Epithelial cell of prostate (primary cell): ENCODE measurements around the gene TMEM218.

Source experiments
- DNase-seq: peaks from one replicate; pipeline ENCODE4 v3.0.0-alpha.2; 2011; ENCODE audit warnings: low read depth, low spot score
- H3K27ac ChIP-seq: fragments of 450-650 bp; 2 replicates; pipeline ENCODE4 v1.5.1; 2017; ENCODE audit warnings: mild to moderate bottlenecking

TMEM218 gene

DNA sequence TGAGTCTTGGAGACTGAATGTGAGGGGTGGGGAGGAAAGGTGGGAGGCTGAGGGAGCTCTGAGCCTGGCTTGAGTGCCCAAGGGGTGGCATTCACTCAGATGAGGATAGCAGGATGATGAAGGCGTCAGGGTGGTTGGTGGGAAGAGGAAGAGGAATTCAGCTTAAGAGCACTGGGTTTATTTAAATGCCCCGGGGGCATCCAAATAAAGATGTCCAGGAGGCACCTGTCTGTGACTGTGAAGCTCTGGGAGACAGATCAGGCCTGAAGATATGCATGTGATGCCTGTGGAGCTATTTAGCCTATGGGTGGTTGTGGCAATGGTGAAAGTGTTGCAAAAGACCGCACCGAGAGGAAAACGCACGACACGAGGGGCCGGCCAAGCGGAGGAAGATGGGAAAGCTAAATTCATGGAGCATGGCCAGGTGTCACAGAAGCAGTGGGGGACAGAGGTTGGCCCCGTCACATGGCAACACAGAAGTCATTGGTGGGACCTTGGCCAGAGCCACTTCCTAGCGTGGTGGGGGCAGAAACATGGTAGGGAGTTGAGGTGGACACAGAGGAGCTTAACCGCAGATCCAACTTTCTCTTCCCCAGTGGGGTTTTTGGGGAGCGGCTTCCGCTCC, 32.8 kb downstream of the TMEM218 start:
- no peak for DNase-seq
- no peak overlapping the region for H3K27ac ChIP-seq

GRCh38 chr11:125078016-125078415, 33.4 kb downstream of the TMEM218 start:
- no peak for DNase-seq
- no peak overlapping the region for H3K27ac ChIP-seq

DNA sequence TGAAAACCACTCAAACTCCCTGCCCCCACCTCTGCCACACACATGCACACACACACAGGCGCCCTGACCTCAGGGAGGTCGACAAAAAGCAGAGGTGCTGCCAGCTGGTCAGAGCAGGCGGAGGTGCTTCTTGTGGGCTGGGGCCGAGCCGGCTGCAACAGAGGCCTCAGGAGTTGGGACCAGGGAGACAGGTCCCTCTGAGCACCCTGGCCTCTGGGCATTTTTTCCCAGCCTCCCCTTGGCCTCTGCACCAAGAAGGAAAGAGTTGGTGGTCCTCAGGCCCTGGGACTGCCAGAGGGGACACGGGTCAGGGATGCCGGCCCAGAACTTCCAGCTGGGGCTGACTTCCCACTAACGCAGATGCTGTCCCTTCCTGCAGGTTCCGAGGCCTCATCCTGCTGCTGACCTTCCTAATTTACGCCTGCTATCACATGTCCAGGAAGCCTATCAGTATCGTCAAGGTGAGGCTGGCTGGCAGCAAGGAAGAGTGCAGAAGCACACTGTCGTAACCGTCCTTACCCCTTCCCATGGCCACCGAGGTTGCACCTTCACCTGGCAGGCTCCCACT, 35.0 kb downstream of the TMEM218 start:
- no peak overlapping the region for H3K27ac ChIP-seq
- DNase-seq: no peak

DNA sequence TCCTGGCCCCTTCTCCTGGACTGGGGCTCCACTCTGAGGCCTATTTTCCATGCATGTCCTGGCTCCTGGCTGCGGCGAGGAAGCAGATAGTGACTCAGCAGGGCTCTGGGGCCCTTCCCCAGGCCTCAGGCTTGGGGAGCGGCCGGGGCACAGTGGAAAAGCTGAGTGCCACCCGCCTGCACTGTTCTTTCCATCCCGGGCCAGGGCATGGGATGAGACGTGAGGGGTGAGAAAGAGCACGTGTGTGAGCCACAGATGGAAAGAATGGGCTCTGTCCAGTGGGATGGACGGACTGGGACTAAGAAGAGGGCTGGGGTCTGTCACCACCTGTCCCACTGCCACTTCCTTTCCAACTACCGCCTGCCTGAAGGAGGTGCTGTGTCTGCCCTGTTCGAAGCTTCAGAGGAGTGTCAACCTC, 35.5 kb downstream of the TMEM218 start:
- no peak for DNase-seq
- peak overlapping the region; percentile 1 for H3K27ac ChIP-seq

DNA sequence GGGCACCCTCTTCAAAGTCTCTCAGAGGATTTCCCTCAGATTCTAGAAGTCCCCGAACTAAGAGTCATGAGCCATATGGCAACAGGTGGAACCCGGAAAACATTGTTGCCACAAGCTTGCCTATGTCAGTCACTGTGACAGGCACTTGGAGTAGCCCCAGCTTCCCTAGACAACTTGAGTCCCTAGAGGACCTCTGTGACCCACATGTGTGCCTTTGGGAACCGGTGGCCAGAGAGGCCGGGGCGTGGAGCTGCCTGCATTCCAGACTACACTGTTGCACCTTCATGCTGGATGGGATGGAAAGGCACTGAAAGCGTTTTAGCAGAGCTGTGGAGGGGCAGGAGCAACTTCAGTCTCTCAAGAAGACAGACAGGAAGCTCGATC, 36.2 kb downstream of the TMEM218 start:
- H3K27ac ChIP-seq: peak overlapping the region; percentile 1

DNA sequence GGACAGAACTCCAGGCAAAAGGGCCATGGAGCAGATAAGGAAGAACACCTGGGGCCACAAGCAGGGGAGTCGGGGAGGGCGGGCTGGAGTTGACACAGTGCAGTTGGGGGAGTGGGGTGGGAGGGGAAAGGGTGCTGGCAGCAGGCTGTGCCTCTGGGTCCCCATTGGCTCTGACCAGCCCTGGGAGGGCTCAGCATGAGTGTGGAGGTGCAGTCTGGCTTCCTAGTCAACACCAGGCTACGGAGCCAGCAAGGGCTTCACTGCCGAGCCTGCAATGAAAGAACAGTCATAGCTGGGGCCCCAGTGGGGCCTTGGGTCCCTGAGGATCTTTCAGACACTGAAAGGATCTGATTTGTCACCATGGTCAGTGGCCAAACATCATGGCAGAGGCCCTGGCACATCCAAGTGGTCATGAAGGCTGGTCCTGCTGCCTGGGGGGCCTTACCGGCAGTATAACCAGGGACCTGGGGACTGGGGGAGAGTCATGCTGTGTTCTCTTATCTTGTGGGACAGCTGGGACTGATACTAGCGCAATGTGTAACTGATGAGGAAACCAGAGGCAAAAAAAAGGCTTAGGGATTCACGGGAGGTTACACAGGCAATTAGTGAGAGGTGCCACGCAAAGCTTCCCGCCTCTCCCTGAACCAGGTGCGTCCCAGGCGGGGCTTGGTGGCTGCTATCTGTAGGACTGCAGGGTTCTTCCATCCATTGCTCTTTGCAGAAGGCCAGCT, 36.8 kb downstream of the TMEM218 start:
- DNase-seq: no peak

More for the DNA sequence above, 36.2 kb downstream of the TMEM218 start:
- no peak for DNase-seq

GRCh38 chr11:125073616-125074483, 37.6 kb downstream of the TMEM218 start:
- no peak overlapping the region for H3K27ac ChIP-seq
- DNase-seq: no peak

More for the DNA sequence above, 36.8 kb downstream of the TMEM218 start:
- no peak overlapping the region for H3K27ac ChIP-seq

GRCh38 chr11:125072961-125073590, 38.4 kb downstream of the TMEM218 start:
- DNase-seq: no peak
- no peak overlapping the region for H3K27ac ChIP-seq

DNA sequence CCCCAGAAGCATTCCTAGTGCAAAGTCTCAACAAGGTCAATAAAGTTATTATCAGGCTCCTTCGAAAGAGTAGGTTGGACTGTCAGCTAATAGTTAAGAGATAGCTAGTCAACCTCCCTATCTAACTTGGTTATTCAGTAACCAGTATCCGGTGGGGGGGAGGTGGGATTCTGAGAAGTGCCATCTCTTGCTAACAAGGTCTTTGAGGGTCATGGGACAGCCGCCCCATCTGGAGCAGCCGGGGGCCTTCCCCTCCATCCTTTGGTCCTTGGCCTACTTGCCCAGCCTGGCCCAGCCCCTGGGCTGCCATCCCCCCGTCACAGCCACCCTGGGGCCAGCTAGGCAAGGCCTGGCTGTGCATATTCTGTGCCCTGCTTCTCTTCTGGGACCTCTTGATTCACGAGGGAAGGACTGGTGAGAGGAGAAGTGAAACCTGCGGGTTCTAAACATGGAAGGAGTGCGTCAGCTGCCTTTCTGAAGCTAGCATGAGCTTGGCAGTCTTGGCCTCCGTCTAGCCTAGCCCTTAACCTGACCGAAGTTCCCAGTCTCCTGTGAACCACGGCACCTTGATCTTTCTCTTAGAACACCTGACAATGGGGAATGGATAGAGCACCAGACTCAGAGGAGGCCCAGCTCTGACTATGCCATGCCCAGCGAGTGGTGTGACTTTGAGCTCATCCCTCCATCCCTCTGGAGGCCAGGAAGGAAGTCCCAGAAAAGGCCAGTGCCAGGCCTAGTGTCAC, 39.0 kb downstream of the TMEM218 start:
- no peak overlapping the region for H3K27ac ChIP-seq

DNA sequence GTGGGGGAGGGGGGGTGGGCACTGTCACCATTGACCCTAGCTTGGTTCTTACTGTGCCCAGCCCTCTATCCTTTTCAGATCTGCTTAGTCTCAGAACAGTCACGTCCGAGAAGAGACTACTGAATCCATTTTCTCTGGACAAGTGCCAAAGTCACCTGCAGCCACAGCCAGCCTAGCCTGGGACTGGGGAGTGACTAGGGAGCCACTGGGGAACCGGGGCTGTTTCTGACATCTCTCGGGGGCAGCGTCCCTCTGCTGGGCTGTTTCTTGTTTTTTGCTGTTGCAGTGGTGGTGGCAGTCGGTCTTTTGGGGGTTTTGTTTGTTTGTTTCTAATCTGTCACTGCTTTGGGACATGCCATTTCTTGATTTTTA, 39.6 kb downstream of the TMEM218 start:
- H3K27ac ChIP-seq: no peak overlapping the region
- DNase-seq: no peak

More for the DNA sequence above, 39.0 kb downstream of the TMEM218 start:
- no peak for DNase-seq

DNA sequence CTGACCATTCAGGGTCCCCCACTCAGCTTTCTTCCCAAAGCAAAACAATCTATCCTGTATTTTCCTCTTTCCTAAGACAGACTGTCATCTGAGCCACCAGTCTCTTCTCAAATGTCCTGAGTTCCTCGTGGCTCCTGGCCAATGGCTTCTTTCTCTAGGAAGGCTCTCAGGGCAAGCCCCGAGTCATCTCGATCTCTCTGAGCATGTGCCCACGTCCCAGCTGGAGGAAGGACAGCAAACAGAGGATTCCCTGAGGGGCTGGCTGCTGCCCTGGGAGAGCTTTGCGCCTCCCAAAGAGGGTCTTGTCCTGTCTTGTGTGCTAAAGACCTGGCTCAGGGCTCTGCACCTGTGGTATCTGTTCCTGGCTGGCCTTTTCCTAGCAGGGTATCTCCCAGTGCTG, 40.0 kb downstream of the TMEM218 start:
- H3K27ac ChIP-seq: peak overlapping the region; percentile 78
- DNase-seq: no peak

- H3K27ac ChIP-seq: peak overlapping the region; percentile 78
- DNase-seq: peak; percentile 34
Observed at GRCh38 chr11:125070699-125071254, 40.6 kb downstream of the TMEM218 start.

- DNase-seq: no peak
- H3K27ac ChIP-seq: peak overlapping the region; percentile 78
Observed at GRCh38 chr11:125069796-125070195, 41.6 kb downstream of the TMEM218 start.

DNA sequence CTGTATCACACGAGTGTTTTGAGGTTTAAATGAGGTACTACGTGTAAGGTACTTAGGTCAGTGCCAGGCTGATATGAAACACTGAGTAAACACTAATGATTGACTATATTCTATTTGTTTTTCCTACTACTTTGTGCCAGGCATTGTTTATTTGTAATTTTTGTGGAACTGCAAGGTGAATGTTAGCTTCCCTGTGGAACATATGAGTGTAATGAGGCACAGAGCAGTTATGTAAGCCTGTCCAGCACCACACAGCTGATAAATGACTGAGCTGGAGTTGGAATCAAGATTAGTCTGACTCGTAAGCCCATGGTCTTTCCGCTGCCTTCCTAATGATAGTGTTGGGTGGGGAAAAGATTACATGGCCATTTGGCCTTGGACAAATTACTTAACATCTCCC, 42.4 kb downstream of the TMEM218 start:
- peak overlapping the region; percentile 78 for H3K27ac ChIP-seq
- no peak for DNase-seq

GRCh38 chr11:125068368-125068767, 43.1 kb downstream of the TMEM218 start:
- no peak for DNase-seq

GRCh38 chr11:125064070-125064469, 47.4 kb downstream of the TMEM218 start:
- no peak for DNase-seq
- no peak overlapping the region for H3K27ac ChIP-seq

More at GRCh38 chr11:125068368-125068767, 43.1 kb downstream of the TMEM218 start:
- no peak overlapping the region for H3K27ac ChIP-seq

GRCh38 chr11:125063429-125064043, 47.9 kb downstream of the TMEM218 start:
- peak overlapping the region; percentile 65 for H3K27ac ChIP-seq
- no peak for DNase-seq

DNA sequence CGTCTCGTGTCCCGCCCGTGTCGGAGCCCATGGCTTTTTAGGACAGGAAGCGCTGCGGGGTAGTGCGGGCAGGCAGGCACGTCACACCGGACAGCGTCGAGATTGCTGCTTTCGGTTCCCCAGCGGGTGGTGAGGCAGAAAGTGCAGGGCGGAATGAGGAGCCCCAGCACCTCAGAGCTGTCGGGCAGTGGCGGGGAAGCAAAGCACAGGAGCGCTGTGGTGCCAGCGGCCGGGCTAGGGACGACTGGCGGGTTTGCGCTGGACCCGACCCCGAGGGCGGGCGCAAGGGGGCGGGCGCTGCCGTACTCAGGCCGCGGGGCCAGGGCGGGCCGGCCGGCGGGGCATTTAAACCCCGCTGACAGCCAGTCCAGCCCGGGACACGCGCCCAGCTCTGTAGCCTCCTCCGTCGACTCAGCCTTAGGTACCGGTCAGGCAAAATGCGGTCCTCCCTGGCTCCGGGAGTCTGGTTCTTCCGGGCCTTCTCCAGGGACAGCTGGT, 48.4 kb downstream of the TMEM218 start, which contains the start of gene SLC37A2:
Gene SLC37A2 (plus strand): TSS at position 375 of the 498 bp plus-strand sequence. CDS start 63 bp downstream, at position 438.
- peak within 1 kb of the TSS; percentile 65 for H3K27ac ChIP-seq
- no peak for DNase-seq
